HEK293T (cell line): ENCODE results near the gene RBM46.

Experiments
- ARNT ChIP-seq: fragments of 450-650 bp; IDR thresholded peaks from 2 replicates; pipeline ENCODE4 v1.6.1; 2017; ENCODE audit warnings: mild to moderate bottlenecking
- CTBP1 ChIP-seq: fragments of 450-650 bp; IDR thresholded peaks from 2 replicates; pipeline ENCODE4 v1.6.1; 2016; ENCODE audit warnings: borderline replicate concordance
- FOXA1 ChIP-seq: fragments of 450-650 bp; IDR thresholded peaks from 2 replicates; pipeline ENCODE4 v1.6.1; 2016; ENCODE audit warnings: mild to moderate bottlenecking
- FOXM1 ChIP-seq: fragments of 450-650 bp; IDR thresholded peaks from 2 replicates; pipeline ENCODE4 v1.6.1; 2017; ENCODE audit warnings: mild to moderate bottlenecking, borderline replicate concordance
- HDGF ChIP-seq: fragments of 450-650 bp; IDR thresholded peaks from 2 replicates; pipeline ENCODE4 v1.6.1; 2017; ENCODE audit warnings: antibody characterized with exemption, borderline replicate concordance
- NFRKB ChIP-seq: fragments of 450-650 bp; IDR thresholded peaks from 2 replicates; pipeline ENCODE4 v1.6.1; 2016; ENCODE audit warnings: mild to moderate bottlenecking, moderate library complexity
- PKNOX1 ChIP-seq: fragments of 450-650 bp; IDR thresholded peaks from 2 replicates; pipeline ENCODE4 v1.6.1; 2016
- SP1 ChIP-seq: fragments of 450-650 bp; IDR thresholded peaks from 2 replicates; pipeline ENCODE4 v1.6.1; 2017
- SUZ12 ChIP-seq: fragments of 450-650 bp; IDR thresholded peaks from 2 replicates; pipeline ENCODE4 v1.6.1; 2016; ENCODE audit warnings: mild to moderate bottlenecking
- TARDBP ChIP-seq: fragments of 450-650 bp; IDR thresholded peaks from 2 replicates; pipeline ENCODE4 v1.6.1; 2016
- ZNF384 ChIP-seq: fragments of 450-650 bp; IDR thresholded peaks from 2 replicates; pipeline ENCODE4 v1.6.1; 2016

- no peak for TF ChIP-seq SP1
- TF ChIP-seq HDGF = no peak
- no peak for TF ChIP-seq CTBP1
- TF ChIP-seq ARNT = no peak
- no peak for TF ChIP-seq PKNOX1
- TF ChIP-seq ZNF384 = no peak
- no peak for TF ChIP-seq NFRKB
- TF ChIP-seq FOXM1 = no peak
- no peak for TF ChIP-seq FOXA1
- no peak for TF ChIP-seq TARDBP
- TF ChIP-seq SUZ12 = no peak
Observed at GRCh38 chr4:154781983-154782293, 866 bp downstream of the RBM46 start.
